Smooth muscle cell (in vitro differentiated cells): ENCODE results near the gene GATAD2A. TPM values are rescaled to one million over a fixed set of nuclear protein-coding genes. Genes with fewer than 3 reads are reported as not detected.

Experiments
- DNase-seq: peaks from one replicate; lab custom pipeline; 2025; ENCODE audit not compliant: unreplicated experiment; lab: John Stamatoyannopoulos, UW
- H2AFZ ChIP-seq: fragments of 200-600 bp; sonication (generic); 2 replicates; pipeline ENCODE4 v1.6.0; 2016; ENCODE audit warnings: antibody characterized with exemption, low read depth, mild to moderate bottlenecking
- H3F3A ChIP-seq: fragments of 200-600 bp; sonication (generic); 2 replicates; pipeline ENCODE4 v1.6.0; 2017; ENCODE audit warnings: antibody characterized with exemption, low read depth
- H3K27ac ChIP-seq: fragments of 200-600 bp; sonication (generic); 2 replicates; pipeline ENCODE4 v1.5.1; 2016; ENCODE audit warnings: low read depth, mild to moderate bottlenecking
- H3K27me3 ChIP-seq: fragments of 200-600 bp; sonication (generic); 2 replicates; pipeline ENCODE4 v1.6.1; 2016; ENCODE audit warnings: low read depth, mild to moderate bottlenecking
- H3K36me3 ChIP-seq: fragments of 200-600 bp; sonication (generic); 2 replicates; pipeline ENCODE4 v1.5.1; 2016; ENCODE audit warnings: low read depth
- H3K4me1 ChIP-seq: fragments of 200-600 bp; sonication (generic); 2 replicates; pipeline ENCODE4 v1.5.1; 2016; ENCODE audit warnings: low read depth
- H3K4me2 ChIP-seq: fragments of 200-600 bp; sonication (generic); 2 replicates; pipeline ENCODE4 v1.6.0; 2016; ENCODE audit warnings: mild to moderate bottlenecking
- H3K4me3 ChIP-seq: fragments of 200-600 bp; sonication (generic); 2 replicates; pipeline ENCODE4 v1.5.1; 2016; ENCODE audit warnings: mild to moderate bottlenecking
- H3K79me2 ChIP-seq: fragments of 200-600 bp; sonication (generic); 2 replicates; pipeline ENCODE4 v1.6.0; 2016; ENCODE audit warnings: low read depth, mild to moderate bottlenecking
- H3K9ac ChIP-seq: fragments of 200-600 bp; sonication (generic); 2 replicates; pipeline ENCODE4 v1.6.0; 2016; ENCODE audit warnings: low read depth
- H3K9me3 ChIP-seq: fragments of 200-600 bp; sonication (generic); replicated peaks from 2 replicates; pipeline ENCODE4 v1.5.1; 2016; ENCODE audit warnings: low read depth
- H4K20me1 ChIP-seq: fragments of 200-600 bp; sonication (generic); 2 replicates; pipeline ENCODE4 v1.6.0; 2016; ENCODE audit warnings: low read depth
- WGBS: methylation state at CpG from one replicate; pipeline ENCODE4 v1.1.7; 2016; ENCODE audit warnings: low lambda C conversion rate; 5-methylcytosine and 5-hydroxymethylcytosine counted together
- polyA plus RNA-seq: library from polyadenylated mRNA; unstranded; fragments of >200 nt; fragmentation: Nextera tagmentation; extraction: Ambion mirVana; gene quantifications from 2 replicates; pipeline ENCODE4 v1.2.1, GENCODE V29; 2016
- total RNA-seq: library from RNA; depleted of rRNA; stranded (reverse); fragments of >200 nt; gene quantifications from 2 replicates; pipeline ENCODE4 v1.2.3, GENCODE V29; 2014
- TF ChIP-seq, protein P1 (sequence below): fragments of 200-600 bp; sonication (generic); IDR thresholded peaks from 2 replicates; pipeline ENCODE4 v1.5.1; 2017; ENCODE audit warnings: borderline replicate concordance, mild to moderate bottlenecking, antibody characterized with exemption; ENCODE audit not compliant: insufficient read depth, poor library complexity, severe bottlenecking

GATAD2A gene
- total and polyA plus RNA-seq, 2 experiments from 2014 or later: 26.8 to 27.0 TPM

GRCh38 chr19:19517235-19517619 is 111.8 kb downstream of the GATAD2A start:
- Histone ChIP-seq H3F3A (no peaks in the 10 kb centered on the region), H3K4me1 (peaks cover 9% of the 10 kb centered on the region), H3K27ac (no peak overlapping the region), H3K4me2 (peak overlapping the region; percentile 98), H3K9me3 (no peaks in the 10 kb centered on the region), H3K9ac (peak overlapping the region; percentile 75), H4K20me1 (peaks cover 40% of the 10 kb centered on the region), H3K36me3 (no peaks in the 10 kb centered on the region), H2AFZ (no peak overlapping the region), H3K79me2 (peaks cover 61% of the 10 kb centered on the region), H3K27me3 (no peaks in the 10 kb centered on the region), H3K4me3 (peak overlapping the region; percentile 87)
- no peak for DNase-seq
- TF ChIP-seq, protein P1, sequence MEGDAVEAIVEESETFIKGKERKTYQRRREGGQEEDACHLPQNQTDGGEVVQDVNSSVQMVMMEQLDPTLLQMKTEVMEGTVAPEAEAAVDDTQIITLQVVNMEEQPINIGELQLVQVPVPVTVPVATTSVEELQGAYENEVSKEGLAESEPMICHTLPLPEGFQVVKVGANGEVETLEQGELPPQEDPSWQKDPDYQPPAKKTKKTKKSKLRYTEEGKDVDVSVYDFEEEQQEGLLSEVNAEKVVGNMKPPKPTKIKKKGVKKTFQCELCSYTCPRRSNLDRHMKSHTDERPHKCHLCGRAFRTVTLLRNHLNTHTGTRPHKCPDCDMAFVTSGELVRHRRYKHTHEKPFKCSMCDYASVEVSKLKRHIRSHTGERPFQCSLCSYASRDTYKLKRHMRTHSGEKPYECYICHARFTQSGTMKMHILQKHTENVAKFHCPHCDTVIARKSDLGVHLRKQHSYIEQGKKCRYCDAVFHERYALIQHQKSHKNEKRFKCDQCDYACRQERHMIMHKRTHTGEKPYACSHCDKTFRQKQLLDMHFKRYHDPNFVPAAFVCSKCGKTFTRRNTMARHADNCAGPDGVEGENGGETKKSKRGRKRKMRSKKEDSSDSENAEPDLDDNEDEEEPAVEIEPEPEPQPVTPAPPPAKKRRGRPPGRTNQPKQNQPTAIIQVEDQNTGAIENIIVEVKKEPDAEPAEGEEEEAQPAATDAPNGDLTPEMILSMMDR: no peak
- 98% methylated on average over 10 of the region's 10 CpGs for WGBS

DNA sequence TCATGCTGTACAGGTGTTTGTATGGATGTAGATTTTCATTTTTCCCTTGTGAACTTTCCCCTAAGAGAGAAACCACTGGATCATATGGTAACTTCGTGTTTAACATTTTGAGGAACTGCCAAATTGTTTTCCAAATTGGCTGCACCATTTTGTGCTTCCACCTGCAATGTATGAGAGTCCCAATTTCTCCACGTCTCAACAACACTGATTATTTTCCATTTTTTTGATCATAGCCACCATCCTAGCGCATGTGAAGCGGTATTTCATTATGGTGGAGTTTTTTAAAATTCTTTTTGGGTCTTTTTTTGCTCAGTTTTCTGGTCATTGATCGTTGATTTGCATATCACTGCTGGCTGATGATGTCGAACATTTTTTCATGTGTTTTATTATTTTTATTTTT is 115.5 kb downstream of the GATAD2A start:
- no peak for DNase-seq
- Histone ChIP-seq H3K79me2 (peaks cover 82% of the 10 kb centered on the region), H3K9me3 (no peaks in the 10 kb centered on the region), H3K4me1 (peaks cover 9% of the 10 kb centered on the region), H3F3A (no peaks in the 10 kb centered on the region), H3K36me3 (no peaks in the 10 kb centered on the region), H3K27me3 (no peaks in the 10 kb centered on the region), H3K27ac (no peak overlapping the region), H3K9ac (no peak overlapping the region), H2AFZ (no peak overlapping the region), H4K20me1 (peaks cover 77% of the 10 kb centered on the region), H3K4me2 (no peak overlapping the region), H3K4me3 (no peak overlapping the region)
- 95% methylated on average over 6 of the region's 6 CpGs for WGBS
- TF ChIP-seq, protein P1: no peak

GRCh38 chr19:19523177-19523576 is 117.7 kb downstream of the GATAD2A start:
- Histone ChIP-seq H3K9ac (no peak overlapping the region), H3K4me2 (no peak overlapping the region), H3K4me3 (no peak overlapping the region), H3F3A (no peaks in the 10 kb centered on the region), H3K27ac (no peak overlapping the region), H2AFZ (no peak overlapping the region), H3K4me1 (no peaks in the 10 kb centered on the region), H3K9me3 (no peaks in the 10 kb centered on the region), H3K36me3 (no peaks in the 10 kb centered on the region), H4K20me1 (peaks cover 94% of the 10 kb centered on the region), H3K27me3 (no peaks in the 10 kb centered on the region), H3K79me2 (peaks cover 61% of the 10 kb centered on the region)
- no peak for DNase-seq
- WGBS: 94% methylated on average over 3 of the region's 3 CpGs
- TF ChIP-seq, protein P1: no peak

GRCh38 chr19:19524053-19524452 is 118.6 kb downstream of the GATAD2A start:
- no peak overlapping the region for H2AFZ ChIP-seq
- no peaks in the 10 kb centered on the region for H3K27me3 ChIP-seq
- no peak overlapping the region for H3K4me3 ChIP-seq
- TF ChIP-seq, protein P1: no peak
- no peak for DNase-seq
- H3F3A ChIP-seq: no peaks in the 10 kb centered on the region
- H3K36me3 ChIP-seq: no peaks in the 10 kb centered on the region
- H3K4me1 ChIP-seq: no peaks in the 10 kb centered on the region
- WGBS: 87% methylated on average over 7 of the region's 7 CpGs
- H3K9me3 ChIP-seq: no peaks in the 10 kb centered on the region
- no peak overlapping the region for H3K9ac ChIP-seq
- no peak overlapping the region for H3K27ac ChIP-seq
- no peak overlapping the region for H3K4me2 ChIP-seq
- peaks cover 89% of the 10 kb centered on the region for H4K20me1 ChIP-seq
- H3K79me2 ChIP-seq: peaks cover 52% of the 10 kb centered on the region
